ENCODE measurements around the gene ABCC1. TPM values are rescaled to one million over a fixed set of nuclear protein-coding genes. Genes with fewer than 3 reads are reported as not detected.

ABCC1 gene
- polyA plus RNA-seq, 1 experiment = 69.7 TPM

- CTCF ChIA-PET = no interaction called here
- Histone ChIP-seq H3K4me3 (ENCODE audit: low read depth, low read length) (no peak overlapping the region), H3K9me3 (ENCODE audit: control insufficient read depth, insufficient read depth, low read length) (no peaks in the 10 kb centered on the region), H3K27ac (ENCODE audit: low read depth, low read length) (no peak overlapping the region), H3K27me3 (ENCODE audit: control insufficient read depth, insufficient read depth, low read length) (no peaks in the 10 kb centered on the region)
- POLR2A ChIA-PET = no interaction called here
- DNase-seq (ENCODE audit: low read depth, low spot score) = no peak
- no peak for TF ChIP-seq CTCF (IDR thresholded peaks at IDR 0.05; ENCODE audit: low read depth, low read length)
Measured at GRCh38 chr16:16064874-16065384, 115.5 kb downstream of the ABCC1 start.

GRCh38 chr16:16067127-16067526 lies 117.7 kb downstream of the ABCC1 start:
- ChIA-PET POLR2A (interaction anchor here (0.5 to 0.8 kb wide), 2 partner anchors 29 to 140 kb away, joined by 3 read pairs; no protein-coding TSS in a partner anchor), CTCF (interaction anchor here (2.2 kb wide), 1 partner anchor 192 kb away, joined by 7 read pairs; no protein-coding TSS in a partner anchor)
- no peak for TF ChIP-seq CTCF (IDR thresholded peaks at IDR 0.05; ENCODE audit: low read depth, low read length)
- no peak overlapping the region for H3K4me3 ChIP-seq (ENCODE audit: low read depth, low read length)
- no peak for DNase-seq (ENCODE audit: low read depth, low spot score)
- H3K9me3 ChIP-seq (ENCODE audit: control insufficient read depth, insufficient read depth, low read length) = no peaks in the 10 kb centered on the region
- no peaks in the 10 kb centered on the region for H3K27me3 ChIP-seq (ENCODE audit: control insufficient read depth, insufficient read depth, low read length)
- peak overlapping the region; percentile 52 for H3K27ac ChIP-seq (ENCODE audit: low read depth, low read length)

- ChIA-PET CTCF (no interaction called here), POLR2A (interaction anchor here (0.6 kb wide), 1 partner anchor 22 kb away, joined by 10 read pairs; no protein-coding TSS in a partner anchor)
- Histone ChIP-seq H3K27me3 (ENCODE audit: control insufficient read depth, insufficient read depth, low read length) (no peaks in the 10 kb centered on the region), H3K9me3 (ENCODE audit: control insufficient read depth, insufficient read depth, low read length) (no peaks in the 10 kb centered on the region), H3K4me3 (ENCODE audit: low read depth, low read length) (no peak overlapping the region), H3K27ac (ENCODE audit: low read depth, low read length) (peak overlapping the region; percentile 21)
- DNase-seq (ENCODE audit: low read depth, low spot score) = no peak
- TF ChIP-seq CTCF (IDR thresholded peaks at IDR 0.05; ENCODE audit: low read depth, low read length) = no peak
Measured at GRCh38 chr16:16071631-16072244, 122.3 kb downstream of the ABCC1 start.

- Histone ChIP-seq H3K4me3 (ENCODE audit: low read depth, low read length) (no peak overlapping the region), H3K9me3 (ENCODE audit: control insufficient read depth, insufficient read depth, low read length) (no peaks in the 10 kb centered on the region), H3K27me3 (ENCODE audit: control insufficient read depth, insufficient read depth, low read length) (no peaks in the 10 kb centered on the region), H3K27ac (ENCODE audit: low read depth, low read length) (peak overlapping the region; percentile 11)
- DNase-seq (ENCODE audit: low read depth, low spot score) = no peak
- ChIA-PET CTCF (no interaction called here), POLR2A (no interaction called here)
- TF ChIP-seq CTCF (IDR thresholded peaks at IDR 0.05; ENCODE audit: low read depth, low read length) = no peak
Measured at GRCh38 chr16:16073001-16073545, 123.7 kb downstream of the ABCC1 start.

All from AG04450 (cell line).